HG02938 (cell line): Measurements from ENCODE around the gene CDX1.
"Not testable (repeated sequence)": the region's sequence is repeated elsewhere in the genome, so short reads cannot be mapped to it uniquely, and the experiment has no call there.

Experiments used
- ATAC-seq: cut with Tn5 transposase; IDR thresholded peaks from one replicate; pipeline ENCODE4 v1.9.1; 2021; ENCODE audit warnings: mild to moderate bottlenecking, moderate library complexity; ENCODE audit not compliant: unreplicated experiment

Gene CDX1

GRCh38 chr5:150224483-150225027 lies 58.0 kb downstream of the CDX1 start:
- no peak for ATAC-seq

GRCh38 chr5:150227036-150227435 lies 60.5 kb downstream of the CDX1 start:
- ATAC-seq, result no peak

- no peak for ATAC-seq
Observed at GRCh38 chr5:150227606-150228273, 61.2 kb downstream of the CDX1 start.

DNA sequence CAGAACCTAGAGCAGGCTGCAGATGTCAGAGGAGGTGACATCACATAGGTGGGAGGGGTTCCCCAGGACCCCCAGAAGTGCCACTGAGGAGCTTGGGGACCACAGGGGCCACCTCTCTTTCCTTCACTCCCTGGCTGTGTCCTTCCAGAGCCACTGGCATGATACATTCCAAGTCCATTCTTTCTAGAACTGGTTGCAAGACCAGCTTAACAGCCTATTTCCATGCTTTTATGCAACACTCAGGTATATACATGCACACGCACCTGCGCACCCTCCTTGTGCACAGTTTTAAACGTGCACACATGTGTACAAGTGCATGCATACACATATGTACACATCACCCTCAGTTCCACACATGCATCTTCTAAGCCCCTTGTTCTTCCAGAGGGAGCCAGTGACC lies 63.0 kb downstream of the CDX1 start:
- ATAC-seq, result no peak

DNA sequence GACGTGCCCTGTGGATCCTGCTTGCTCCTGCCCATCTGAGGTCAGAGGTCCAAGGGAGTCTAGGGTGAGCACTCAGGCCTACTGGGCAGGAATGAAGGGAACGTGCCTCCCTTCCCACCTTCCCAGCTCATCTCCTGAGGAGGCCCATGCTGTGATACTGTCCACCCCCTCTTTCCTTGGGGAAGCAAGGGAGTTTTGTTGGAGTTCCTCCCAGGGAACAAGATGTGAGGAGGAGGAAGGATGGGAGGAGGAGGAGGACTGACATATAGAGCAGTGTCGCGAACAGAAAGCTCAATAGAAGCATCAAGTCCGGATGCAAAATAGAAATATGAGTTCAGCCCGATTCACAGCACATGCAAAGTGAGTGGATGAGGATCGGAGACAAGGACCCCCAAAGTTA lies 64.3 kb downstream of the CDX1 start:
- no peak for ATAC-seq

DNA sequence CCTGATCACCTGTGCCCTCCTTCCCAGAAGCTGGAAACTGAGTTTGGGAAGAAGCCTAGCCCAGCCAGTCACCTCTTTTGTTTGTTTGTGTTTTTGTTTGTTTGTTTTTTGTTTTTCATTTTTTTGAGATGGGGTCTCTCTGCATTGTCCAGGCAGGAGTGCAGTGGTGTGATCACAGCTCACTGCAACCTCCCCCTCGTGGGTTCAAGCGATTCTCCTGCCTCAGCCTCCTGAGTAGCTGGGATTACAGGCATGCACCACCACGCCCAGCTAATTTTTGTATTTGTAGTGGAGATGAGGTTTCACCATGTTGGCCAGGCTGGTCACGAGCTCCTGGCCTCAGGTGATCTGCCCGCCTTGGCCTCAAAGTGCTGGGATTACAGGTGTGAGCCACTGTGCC lies 67.1 kb downstream of the CDX1 start:
- not testable (repeated sequence) for ATAC-seq
